IMR-90 (cell line): ENCODE data around the gene DMRTC2. TPM values are rescaled to one million over a fixed set of nuclear protein-coding genes. Genes with fewer than 3 reads are reported as not detected.

Experiments used
- ATAC-seq: fragments of 200-7000 bp; cut with Tn5 transposase; 2 replicates; pipeline ENCODE4 v1.9.1; 2020; ENCODE audit warnings: low read depth, mild to moderate bottlenecking, moderate library complexity
- BruUV-seq: library from RNA; stranded (reverse); fragments of 400-500 nt; replicated peaks from 2 replicates; lab custom pipeline; 2021; lab: Mats Ljungman, UMichigan
- CTCF ChIA-PET: fragments of 300-600 bp; formaldehyde crosslinking; extraction: SDS; loops from one replicate; lab custom pipeline; 2021; ENCODE audit warnings: antibody characterized with exemption; lab: Yijun Ruan, JAX
- POLR2A ChIA-PET: fragments of 300-600 bp; sonication (Branson Sonifier 250); formaldehyde crosslinking; loops from one replicate; lab custom pipeline; 2022; ENCODE audit warnings: antibody characterized with exemption; ENCODE audit not compliant: unreplicated experiment; lab: Charles Lee
- DNase-seq: peaks from one replicate; pipeline ENCODE4 v3.0.0; 2013
- H2AFZ ChIP-seq: replicated peaks from 2 replicates; pipeline ENCODE3; 2013; ENCODE audit warnings: low read length, mild to moderate bottlenecking; ENCODE audit not compliant: poor library complexity
- H2AK5ac ChIP-seq: 2 replicates; pipeline ENCODE4 v1.6.1; 2013; ENCODE audit warnings: low read depth, low read length, inconsistent platforms
- H2AK9ac ChIP-seq: replicated peaks from 2 replicates; pipeline ENCODE3; 2013; ENCODE audit warnings: mild to moderate bottlenecking, low read depth, low read length, moderate library complexity; ENCODE audit not compliant: poor library complexity
- H2BK120ac ChIP-seq: 2 replicates; pipeline ENCODE4 v1.6.1; 2013; ENCODE audit warnings: low read depth, low read length, inconsistent platforms
- H2BK15ac ChIP-seq: 3 replicates; pipeline ENCODE4 v1.6.1; 2013; ENCODE audit warnings: low read depth, low read length, inconsistent platforms
- H2BK20ac ChIP-seq: 2 replicates; pipeline ENCODE4 v1.6.1; 2013; ENCODE audit warnings: low read depth, mild to moderate bottlenecking, inconsistent platforms, low read length, moderate library complexity
- H2BK5ac ChIP-seq: 2 replicates; pipeline ENCODE4 v1.6.1; 2013; ENCODE audit warnings: mild to moderate bottlenecking, low read depth, low read length, inconsistent platforms; ENCODE audit not compliant: poor library complexity, severe bottlenecking
- H3K14ac ChIP-seq: replicated peaks from 2 replicates; pipeline ENCODE4 v1.6.1; 2013; ENCODE audit warnings: low read depth, low read length, inconsistent platforms
- H3K18ac ChIP-seq: 2 replicates; pipeline ENCODE4 v1.6.1; 2013; ENCODE audit warnings: low read depth, low read length, control low read depth
- H3K23ac ChIP-seq: 2 replicates; pipeline ENCODE4 v1.6.1; 2013; ENCODE audit warnings: low read depth, low read length, inconsistent platforms
- H3K27ac ChIP-seq: 2 replicates; pipeline ENCODE4 v1.5.1; 2013; ENCODE audit warnings: mild to moderate bottlenecking, control low read depth, low read length; ENCODE audit not compliant: insufficient read depth
- H3K27me3 ChIP-seq: 2 replicates; pipeline ENCODE4 v1.6.1; 2013; ENCODE audit warnings: low read length; ENCODE audit not compliant: control insufficient read depth, insufficient read depth
- H3K36me3 ChIP-seq: 2 replicates; pipeline ENCODE4 v1.6.1; 2013; ENCODE audit warnings: low read length, mixed read lengths; ENCODE audit not compliant: control insufficient read depth, insufficient read depth
- H3K4ac ChIP-seq: 2 replicates; pipeline ENCODE4 v1.6.1; 2013; ENCODE audit warnings: low read depth, low read length, inconsistent platforms
- H3K4me1 ChIP-seq: 2 replicates; pipeline ENCODE4 v1.6.1; 2013; ENCODE audit warnings: low read length, mixed read lengths; ENCODE audit not compliant: control insufficient read depth, insufficient read depth
- H3K4me2 ChIP-seq: 2 replicates; pipeline ENCODE4 v1.6.1; 2013; ENCODE audit warnings: low read depth, mild to moderate bottlenecking, control low read depth, low read length, moderate library complexity
- H3K4me3 ChIP-seq: 2 replicates; pipeline ENCODE4 v1.5.1; 2013; ENCODE audit warnings: low read depth, mild to moderate bottlenecking, control low read depth, low read length, moderate library complexity; ENCODE audit not compliant: insufficient read depth
- H3K56ac ChIP-seq: 2 replicates; pipeline ENCODE4 v1.6.1; 2013; ENCODE audit warnings: low read length, inconsistent platforms; ENCODE audit not compliant: insufficient read depth; ENCODE audit errors: extremely low read depth
- H3K79me1 ChIP-seq, 2 experiments: 2 replicates each; pipeline ENCODE4 v1.6.1; 2013; ENCODE audit warnings: low read length in 2 of 2, inconsistent platforms in 1 of 2, low read depth in 1 of 2
- H3K9ac ChIP-seq: 2 replicates; pipeline ENCODE4 v1.6.1; 2013; ENCODE audit warnings: low read depth, low read length, control low read depth
- H3K9me1 ChIP-seq: 2 replicates; pipeline ENCODE4 v1.6.1; 2013; ENCODE audit warnings: low read length, inconsistent platforms; ENCODE audit not compliant: insufficient read depth
- H3K9me3 ChIP-seq: 2 replicates; pipeline ENCODE4 v1.6.1; 2013; ENCODE audit warnings: low read length; ENCODE audit not compliant: control insufficient read depth, insufficient read depth
- H4K20me1 ChIP-seq: 2 replicates; pipeline ENCODE4 v1.6.1; 2013; ENCODE audit warnings: low read length, inconsistent platforms; ENCODE audit not compliant: insufficient read depth
- H4K5ac ChIP-seq: 2 replicates; pipeline ENCODE4 v1.6.1; 2013; ENCODE audit warnings: mild to moderate bottlenecking, low read depth, low read length, control low read depth
- H4K8ac ChIP-seq, 2 experiments: 2 replicates each; pipeline ENCODE4 v1.6.1; 2013; ENCODE audit warnings: low read depth in 2 of 2, low read length in 2 of 2, control low read depth in 1 of 2, inconsistent platforms in 1 of 2
- H4K91ac ChIP-seq: 2 replicates; pipeline ENCODE4 v1.6.1; 2013; ENCODE audit warnings: low read depth, low read length, inconsistent platforms; ENCODE audit not compliant: insufficient read depth
- BHLHE40 ChIP-seq: fragments of 150-350 bp; IDR thresholded peaks from 2 replicates; pipeline ENCODE4 v1.6.1; 2016; ENCODE audit warnings: mild to moderate bottlenecking, low read depth, low read length
- CEBPB ChIP-seq: IDR thresholded peaks from 2 replicates; pipeline ENCODE4 v1.6.1; 2012; ENCODE audit warnings: low read depth, low read length, improper control_type of control experiment
- CHD1 ChIP-seq: IDR thresholded peaks from 2 replicates; pipeline ENCODE4 v1.6.1; 2012; ENCODE audit warnings: low read depth, low read length, improper control_type of control experiment
- CTCF ChIP-seq: conservative IDR thresholded peaks from 2 replicates; pipeline ENCODE4 v1.5.1; 2012; ENCODE audit warnings: mild to moderate bottlenecking, low read depth, low read length, improper control_type of control experiment
- ELK1 ChIP-seq: fragments of 150-350 bp; IDR thresholded peaks from 2 replicates; pipeline ENCODE4 v1.6.1; 2016; ENCODE audit warnings: low read depth, mild to moderate bottlenecking, low read length, moderate library complexity, borderline replicate concordance
- FOS ChIP-seq: fragments of 150-350 bp; IDR thresholded peaks from 2 replicates; pipeline ENCODE4 v1.6.1; 2016; ENCODE audit warnings: low read depth, low read length
- MAFK ChIP-seq: IDR thresholded peaks from 2 replicates; pipeline ENCODE4 v1.6.1; 2012; ENCODE audit warnings: low read depth, low read length, improper control_type of control experiment
- MAZ ChIP-seq: IDR thresholded peaks from 2 replicates; pipeline ENCODE4 v1.6.1; 2012; ENCODE audit warnings: low read depth, mild to moderate bottlenecking, low read length, improper control_type of control experiment, moderate library complexity, borderline replicate concordance
- MXI1 ChIP-seq: IDR thresholded peaks from 2 replicates; pipeline ENCODE4 v1.6.1; 2012; ENCODE audit warnings: low read depth, mild to moderate bottlenecking, low read length, moderate library complexity, borderline replicate concordance
- NFE2L2 ChIP-seq: fragments of 150-350 bp; IDR thresholded peaks from 2 replicates; pipeline ENCODE4 v1.6.1; 2016; ENCODE audit warnings: low read depth, mild to moderate bottlenecking, low read length
- POLR2A ChIP-seq: IDR thresholded peaks from 2 replicates; pipeline ENCODE4 v1.6.1; 2012; ENCODE audit warnings: mild to moderate bottlenecking, low read depth, low read length
- RAD21 ChIP-seq: IDR thresholded peaks from 2 replicates; pipeline ENCODE4 v1.6.1; 2012; ENCODE audit warnings: low read length, improper control_type of control experiment
- RCOR1 ChIP-seq: IDR thresholded peaks from 2 replicates; pipeline ENCODE4 v1.6.1; 2012; ENCODE audit warnings: mild to moderate bottlenecking, low read length, improper control_type of control experiment; ENCODE audit not compliant: insufficient replicate concordance
- RFX5 ChIP-seq: IDR thresholded peaks from 2 replicates; pipeline ENCODE4 v1.8.0; 2012; ENCODE audit warnings: low read depth, mild to moderate bottlenecking, low read length, moderate library complexity
- SMC3 ChIP-seq: fragments of 150-350 bp; IDR thresholded peaks from 2 replicates; pipeline ENCODE4 v1.6.1; 2016; ENCODE audit warnings: low read depth, mild to moderate bottlenecking, antibody characterized with exemption, low read length, moderate library complexity
- USF2 ChIP-seq: fragments of 150-350 bp; IDR thresholded peaks from 2 replicates; pipeline ENCODE4 v1.6.1; 2017; ENCODE audit warnings: mild to moderate bottlenecking, antibody characterized with exemption, low read length, low read depth
- WGBS, 2 experiments: methylation state at CpG; one replicate each; pipeline versions ENCODE4 v1.1.5 to v1.1.7; 2013; ENCODE audit warnings: missing lambda C conversion rate in 2 of 2; ENCODE audit not compliant: insufficient read length in 1 of 2; ENCODE audit errors: extremely low coverage in 2 of 2; 5-methylcytosine and 5-hydroxymethylcytosine counted together
- dilution Hi-C: fragments of 300-500 bp; cut with HindIII; formaldehyde crosslinking; loops from one replicate; pipeline ENCODE4 v1.14.3; 2018; ENCODE audit warnings: low sequenced_read_pairs; ENCODE audit not compliant: unreplicated experiment
- in situ Hi-C: fragments of 300-500 bp; cut with MboI; formaldehyde crosslinking; loops from 3 replicates; pipeline ENCODE4 v1.14.3; 2019; ENCODE audit warnings: low sequenced_read_pairs, inconsistent platforms, mixed read lengths
- intact Hi-C: fragments of 100-400 bp; cut with micrococcal nuclease; formaldehyde crosslinking; loops from 2 replicates; pipeline ENCODE4 v1.10.0; 2022
- polyA plus RNA-seq, 3 experiments: library from polyadenylated mRNA; depleted of rRNA; stranded (reverse); fragments of >200 nt; gene quantifications; 2 replicates each; pipeline ENCODE4 v1.2.3, GENCODE V29; 2012; ENCODE audit warnings: low replicate concordance in 1 of 3
- total RNA-seq: library from RNA; depleted of rRNA; stranded (reverse); fragments of >200 nt; gene quantifications from 2 replicates; pipeline ENCODE4 v1.2.3, GENCODE V29; 2012

DMRTC2 gene
- total and polyA plus RNA-seq, 2 of the 4 experiments (the other 2 are of a cell fraction): not detected

- H2BK120ac ChIP-seq: no peak overlapping the region
- H3K36me3 ChIP-seq: no peaks in the 10 kb centered on the region
- H2BK20ac ChIP-seq: no peak overlapping the region
- WGBS, 2 experiments: 47% methylated on average over 2 of the region's 4 CpGs; no CpG with 5 or more reads in 1 of the 2 experiments
- no peak overlapping the region for H3K4me3 ChIP-seq
- no peak overlapping the region for H2BK15ac ChIP-seq
- H4K8ac ChIP-seq: no peak overlapping the region
- DNase-seq: no peak
- H3K18ac ChIP-seq: no peak overlapping the region
- H4K91ac ChIP-seq: no peak overlapping the region
- no peak overlapping the region for H3K9ac ChIP-seq
- BruUV-seq: no TSS peak
- intact Hi-C loops (no loop called here), dilution Hi-C loops (no loop called here), in situ Hi-C loops (no loop called here)
- H3K9me1 ChIP-seq: no peaks in the 10 kb centered on the region
- TF ChIP-seq CTCF (no peak), CEBPB (no peak), USF2 (no peak), SMC3 (no peak), POLR2A (no peak), RAD21 (no peak), MAZ (no peak), NFE2L2 (no peak), ELK1 (no peak), MXI1 (no peak), RFX5 (no peak), FOS (no peak), CHD1 (no peak), BHLHE40 (no peak), MAFK (no peak), RCOR1 (no peak)
- no peaks in the 10 kb centered on the region for H3K27me3 ChIP-seq
- H4K5ac ChIP-seq: no peak overlapping the region
- no peaks in the 10 kb centered on the region for H3K4me1 ChIP-seq
- H3K14ac ChIP-seq: no peak overlapping the region
- ChIA-PET POLR2A (no interaction called here), CTCF (no interaction called here)
- H2BK5ac ChIP-seq: no peak overlapping the region
- H3K23ac ChIP-seq: no peak overlapping the region
- H2AK5ac ChIP-seq: no peak overlapping the region
- H3K79me1 ChIP-seq: no peaks in the 10 kb centered on the region
- H3K56ac ChIP-seq: no peak overlapping the region
- no peaks in the 10 kb centered on the region for H4K20me1 ChIP-seq
- no peak overlapping the region for H3K4me2 ChIP-seq
- H2AK9ac ChIP-seq: no peak overlapping the region
- H2AFZ ChIP-seq: no peak overlapping the region
- H3K4ac ChIP-seq: no peak overlapping the region
- H3K9me3 ChIP-seq: no peaks in the 10 kb centered on the region
- no peak overlapping the region for H3K27ac ChIP-seq
- no peak for ATAC-seq
Observed at GRCh38 chr19:41813911-41814310, 30.9 kb upstream of the DMRTC2 start.
